ENCODE measurements around the gene CACNG1. TPM values are rescaled to one million over a fixed set of nuclear protein-coding genes. Genes with fewer than 3 reads are reported as not detected.

CACNG1 gene
- total RNA-seq, 1 experiment from 2014 or later = not detected

DNA sequence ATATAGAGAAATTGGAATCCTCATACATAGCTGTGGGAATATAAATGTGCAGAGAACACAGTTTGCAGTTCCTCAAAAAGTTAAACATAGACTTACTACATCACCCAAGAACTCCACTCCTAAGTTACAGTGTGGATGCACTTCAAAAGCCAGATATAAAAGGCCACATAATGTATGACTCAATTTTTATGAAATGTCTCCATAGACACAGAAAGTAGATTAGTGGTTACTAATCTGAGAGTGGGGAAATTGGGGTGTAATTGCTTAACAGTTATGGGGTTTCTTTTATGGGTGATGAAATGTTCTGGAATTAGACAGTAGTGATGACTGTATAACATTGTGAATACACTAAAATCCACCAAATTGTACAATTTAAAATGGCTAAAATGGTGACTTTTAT, 60.9 kb downstream of the CACNG1 start:
- Mint-ChIP-seq H3K36me3 (ENCODE audit: insufficient read depth, unreplicated experiment) (peaks cover 69% of the 10 kb centered on the region), H3K4me1 (ENCODE audit: insufficient read depth, unreplicated experiment) (peaks cover 7% of the 10 kb centered on the region), H3K9me3 (ENCODE audit: unreplicated experiment) (no peaks in the 10 kb centered on the region), H3K4me3 (ENCODE audit: unreplicated experiment) (no peak overlapping the region), H3K27ac (ENCODE audit: low read depth, unreplicated experiment) (no peak overlapping the region), H3K27me3 (ENCODE audit: insufficient read depth, unreplicated experiment) (no peaks in the 10 kb centered on the region)
- DNase-seq (ENCODE audit: unreplicated experiment) = peak; percentile 43
- ChIA-PET CTCF (no interaction called here), POLR2A (interaction anchor here (0.9 kb wide), 1 partner anchor 9 kb away, joined by 3 read pairs; no protein-coding TSS in a partner anchor)
- BruUV-seq (replicated peaks) = no TSS peak
- intact Hi-C loops (cut with micrococcal nuclease) = no loop called here
- TF ChIP-seq, protein P1, sequence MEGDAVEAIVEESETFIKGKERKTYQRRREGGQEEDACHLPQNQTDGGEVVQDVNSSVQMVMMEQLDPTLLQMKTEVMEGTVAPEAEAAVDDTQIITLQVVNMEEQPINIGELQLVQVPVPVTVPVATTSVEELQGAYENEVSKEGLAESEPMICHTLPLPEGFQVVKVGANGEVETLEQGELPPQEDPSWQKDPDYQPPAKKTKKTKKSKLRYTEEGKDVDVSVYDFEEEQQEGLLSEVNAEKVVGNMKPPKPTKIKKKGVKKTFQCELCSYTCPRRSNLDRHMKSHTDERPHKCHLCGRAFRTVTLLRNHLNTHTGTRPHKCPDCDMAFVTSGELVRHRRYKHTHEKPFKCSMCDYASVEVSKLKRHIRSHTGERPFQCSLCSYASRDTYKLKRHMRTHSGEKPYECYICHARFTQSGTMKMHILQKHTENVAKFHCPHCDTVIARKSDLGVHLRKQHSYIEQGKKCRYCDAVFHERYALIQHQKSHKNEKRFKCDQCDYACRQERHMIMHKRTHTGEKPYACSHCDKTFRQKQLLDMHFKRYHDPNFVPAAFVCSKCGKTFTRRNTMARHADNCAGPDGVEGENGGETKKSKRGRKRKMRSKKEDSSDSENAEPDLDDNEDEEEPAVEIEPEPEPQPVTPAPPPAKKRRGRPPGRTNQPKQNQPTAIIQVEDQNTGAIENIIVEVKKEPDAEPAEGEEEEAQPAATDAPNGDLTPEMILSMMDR (IDR thresholded peaks at IDR 0.05; ENCODE audit: unreplicated experiment) = no peak

Other genes with a start within 250 kb of the CACNG1 start
- not detected in 2 replicates for gene CACNG5, start 209.4 kb upstream of the CACNG1 start, total RNA-seq (2022)
- gene CACNG4, start 79.8 kb upstream of the CACNG1 start, total RNA-seq (2022) = not detected in 2 replicates
- 56.7 and 71.7 TPM in 2 replicates for gene HELZ, start 200.6 kb downstream of the CACNG1 start, total RNA-seq (2022)

All from MCF 10A (cell line).